ENCODE data around the gene PRMT7. TPM values are rescaled to one million over a fixed set of nuclear protein-coding genes. Genes with fewer than 3 reads are reported as not detected.

Gene PRMT7
- total RNA-seq, 1 experiment from 2014 or later = 33.1 TPM

- POLR2A ChIA-PET = no interaction called here
- no peaks in the 10 kb centered on the region for H3K4me1 ChIP-seq (ENCODE audit: control insufficient read depth, insufficient read depth, low read length)
- no peaks in the 10 kb centered on the region for H3K9me3 ChIP-seq (ENCODE audit: control insufficient read depth, insufficient read depth, low read depth, low read length)
- H3K27ac ChIP-seq (ENCODE audit: low read length) = no peak overlapping the region
- H3K4me3 ChIP-seq (ENCODE audit: low read depth in 2 of 2, low read length in 2 of 2) = no peak overlapping the region
- DNase-seq (ENCODE audit: low read depth, low spot score) (no peak), ATAC-seq (no peak)
- peaks cover 7% of the 10 kb centered on the region for H3K36me3 ChIP-seq (ENCODE audit: control insufficient read depth, insufficient read depth, low read length)
- H3K27me3 ChIP-seq (ENCODE audit: control insufficient read depth, insufficient read depth, low read length) = no peaks in the 10 kb centered on the region
- in situ Hi-C loops (cut with HindIII; ENCODE audit: low pct_unique_long_range_greater_than_20kb, low sequenced_read_pairs) = no loop called here
- TF ChIP-seq CTCF (IDR thresholded peaks at IDR 0.05) (no peak), TCF7L2 (IDR thresholded peaks at IDR 0.05; ENCODE audit: low read depth, low read length) (no peak), SIN3A (IDR thresholded peaks at IDR 0.05; ENCODE audit: borderline replicate concordance, insufficient read depth, low read depth, low read length) (no peak), POLR2AphosphoS5 (IDR thresholded peaks at IDR 0.05; ENCODE audit: low read depth, low read length) (no peak), REST (IDR thresholded peaks at IDR 0.05; ENCODE audit: insufficient read depth in 1 of 2, low read depth in 2 of 2, low read length in 1 of 2) (no peak)
- BruUV-seq (replicated peaks) = no TSS peak
- intact Hi-C loops (cut with micrococcal nuclease; ENCODE audit: unreplicated experiment) = no loop called here
- CTCF ChIA-PET = no interaction called here
These were observed 31.8 kb downstream of the PRMT7 start for GRCh38 chr16:68342620-68343019.

GRCh38 chr16:68343137-68343536, 32.3 kb downstream of the PRMT7 start:
- in situ Hi-C loops (cut with HindIII; ENCODE audit: low pct_unique_long_range_greater_than_20kb, low sequenced_read_pairs) (no loop called here), intact Hi-C loops (cut with micrococcal nuclease; ENCODE audit: unreplicated experiment) (no loop called here)
- no TSS peak for BruUV-seq (replicated peaks)
- TF ChIP-seq SIN3A (IDR thresholded peaks at IDR 0.05; ENCODE audit: borderline replicate concordance, insufficient read depth, low read depth, low read length) (no peak), POLR2AphosphoS5 (IDR thresholded peaks at IDR 0.05; ENCODE audit: low read depth, low read length) (no peak), TCF7L2 (IDR thresholded peaks at IDR 0.05; ENCODE audit: low read depth, low read length) (no peak), REST (IDR thresholded peaks at IDR 0.05; ENCODE audit: insufficient read depth in 1 of 2, low read depth in 2 of 2, low read length in 1 of 2) (no peak), CTCF (IDR thresholded peaks at IDR 0.05) (no peak)
- ChIA-PET CTCF (no interaction called here), POLR2A (no interaction called here)
- Histone ChIP-seq H3K36me3 (ENCODE audit: control insufficient read depth, insufficient read depth, low read length) (peaks cover 7% of the 10 kb centered on the region), H3K9me3 (ENCODE audit: control insufficient read depth, insufficient read depth, low read depth, low read length) (no peaks in the 10 kb centered on the region), H3K4me3 (ENCODE audit: low read depth in 2 of 2, low read length in 2 of 2) (no peak overlapping the region), H3K27me3 (ENCODE audit: control insufficient read depth, insufficient read depth, low read length) (no peaks in the 10 kb centered on the region), H3K4me1 (ENCODE audit: control insufficient read depth, insufficient read depth, low read length) (no peaks in the 10 kb centered on the region), H3K27ac (ENCODE audit: low read length) (no peak overlapping the region)
- DNase-seq (ENCODE audit: low read depth, low spot score) = no peak
- no peak for ATAC-seq

All from Panc1 (cell line).